Middle frontal gyrus (tissue), 1 donor: Measurements from ENCODE around the gene OR5C1.
"Not testable (repeated sequence)": the region's sequence is repeated elsewhere in the genome, so short reads cannot be mapped to it uniquely, and the experiment has no call there.

ENCODE experiments used
- DNase-seq: peaks from one replicate; pipeline ENCODE4 v3.0.0-alpha.2; 2015; ENCODE audit warnings: low spot score; ENCODE audit errors: extremely low spot score

The OR5C1 gene

DNA sequence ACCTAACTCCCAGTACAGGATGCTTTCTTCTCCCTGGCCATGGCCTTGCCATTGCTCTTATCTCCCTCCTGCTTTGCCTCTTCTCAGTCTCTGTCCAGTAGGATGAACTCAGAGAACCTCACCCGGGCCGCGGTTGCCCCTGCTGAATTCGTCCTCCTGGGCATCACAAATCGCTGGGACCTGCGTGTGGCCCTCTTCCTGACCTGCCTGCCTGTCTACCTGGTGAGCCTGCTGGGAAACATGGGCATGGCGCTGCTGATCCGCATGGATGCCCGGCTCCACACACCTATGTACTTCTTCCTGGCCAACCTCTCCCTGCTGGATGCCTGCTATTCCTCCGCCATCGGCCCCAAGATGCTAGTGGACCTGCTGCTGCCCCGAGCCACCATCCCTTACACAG is at the start of gene OR5C1:
TSS of gene OR5C1 (plus strand) at position 103 of the 400 bp plus-strand sequence. CDS start at position 103, 0 bp downstream.
- no peak for DNase-seq

DNA sequence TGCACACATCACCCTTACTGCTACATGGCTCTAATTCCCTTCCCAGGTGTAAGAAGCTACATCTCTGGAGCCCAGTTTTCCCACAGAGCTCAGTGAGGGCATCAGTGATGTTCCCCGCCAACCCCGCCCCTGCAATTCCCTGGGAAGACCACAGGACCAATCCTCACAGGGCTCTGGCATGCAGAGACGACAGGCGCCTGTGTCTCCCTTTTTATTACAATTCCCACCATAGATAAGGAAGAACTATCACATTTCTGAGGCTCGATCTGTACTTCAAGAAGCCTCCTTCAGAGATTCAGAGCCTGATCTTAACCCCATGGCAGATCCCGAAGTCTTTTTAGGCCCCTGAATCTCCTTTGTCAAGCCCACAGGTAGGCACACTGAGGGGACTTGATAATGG is 46.7 kb upstream of the OR5C1 start, which contains the start of gene OR1L6:
TSS of gene OR1L6 (plus strand) at position 301 of the 400 bp plus-strand sequence. CDS start 7,545 bp downstream, outside the sequence.
- DNase-seq: no peak

DNA sequence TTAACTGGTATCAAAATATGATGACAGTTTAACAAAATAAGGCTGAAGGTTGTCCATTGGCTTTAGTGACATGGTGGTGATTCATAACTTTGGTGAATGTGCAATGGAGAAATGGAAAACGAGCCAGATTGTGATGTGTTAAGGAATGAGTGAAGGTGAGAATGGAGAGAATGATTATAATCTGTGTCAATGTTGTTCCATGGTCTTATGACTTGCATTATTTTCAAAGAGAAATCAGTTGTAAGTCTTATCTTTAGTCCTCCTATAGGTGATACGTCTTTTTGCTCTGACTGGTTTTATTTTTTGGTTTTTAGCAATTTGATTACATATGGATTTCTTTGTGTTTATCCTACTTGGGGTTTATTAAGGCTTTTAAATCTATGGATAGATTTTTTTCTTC is 33.9 kb upstream of the OR5C1 start:
- DNase-seq: no peak

DNA sequence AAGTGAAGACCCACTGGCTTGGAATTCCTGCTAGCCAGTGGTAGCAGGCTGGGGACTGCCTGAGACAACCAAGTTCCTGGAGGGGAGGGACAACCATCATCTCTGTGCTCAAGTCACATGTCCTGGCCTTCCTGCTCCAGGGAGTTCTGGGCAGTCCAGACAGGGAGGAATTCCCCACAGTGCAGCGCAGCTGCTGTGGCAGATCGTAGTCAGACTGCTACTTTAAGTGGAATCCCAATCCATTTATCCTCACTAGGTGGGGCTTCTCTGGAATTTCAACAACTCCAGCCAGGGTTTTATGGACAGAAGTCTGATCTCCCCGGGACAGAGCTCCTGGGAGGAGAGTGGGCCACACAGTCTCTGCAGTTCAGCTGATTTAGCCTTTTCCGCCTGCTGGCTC is 20.9 kb upstream of the OR5C1 start:
- DNase-seq: no peak

DNA sequence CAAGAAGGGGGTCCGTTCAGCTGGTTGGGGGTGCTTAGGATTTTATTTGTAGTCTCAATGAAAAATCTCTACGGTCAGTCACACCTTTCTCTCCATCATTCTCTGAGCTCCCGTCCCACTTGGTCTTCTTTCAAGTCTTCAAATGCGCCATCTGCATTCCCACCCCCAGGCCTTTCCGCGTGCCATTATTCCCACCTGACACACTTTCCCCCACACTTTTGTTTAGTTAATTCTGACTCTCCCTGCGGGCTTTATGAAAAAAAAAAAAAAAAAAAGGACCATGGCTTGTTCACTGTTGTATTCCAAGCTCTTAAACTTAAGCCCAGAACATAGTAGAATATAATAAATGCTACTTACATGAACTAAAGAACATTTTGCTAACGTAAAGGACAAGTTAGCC is 11.7 kb upstream of the OR5C1 start:
- DNase-seq: no peak

DNA sequence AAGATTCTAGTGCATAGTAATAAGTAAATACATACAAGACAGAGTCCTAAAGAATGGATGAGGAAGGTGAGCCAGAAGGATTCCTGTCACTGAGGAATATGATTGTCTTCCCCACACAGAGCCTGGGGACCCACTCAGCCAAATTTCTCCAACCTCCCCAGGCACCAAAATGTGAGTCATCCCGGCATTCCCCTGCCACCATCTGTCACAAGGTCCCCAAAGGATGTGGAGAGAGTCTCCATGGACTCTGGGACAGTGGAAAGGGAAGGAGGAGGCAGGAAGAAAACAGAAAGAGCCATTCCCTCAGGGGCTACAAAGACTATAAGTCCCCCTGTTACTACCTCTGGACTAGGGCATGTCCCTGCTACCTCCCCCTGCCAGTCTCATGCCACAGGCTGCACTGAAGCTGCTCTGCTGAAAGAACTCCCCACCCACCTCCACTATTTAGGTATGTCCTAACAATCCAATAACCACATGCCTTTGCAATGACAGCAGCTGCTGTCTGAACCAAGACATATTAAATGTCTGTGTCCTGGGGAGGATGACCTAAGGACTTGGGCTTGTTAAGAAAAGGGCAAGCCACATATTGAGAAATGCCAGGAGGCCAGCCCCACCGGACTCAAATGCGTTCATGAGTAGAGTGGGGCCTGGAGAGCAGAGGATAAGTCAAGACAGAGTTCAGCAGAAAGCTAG is 10.7 kb upstream of the OR5C1 start:
- DNase-seq: no peak

DNA sequence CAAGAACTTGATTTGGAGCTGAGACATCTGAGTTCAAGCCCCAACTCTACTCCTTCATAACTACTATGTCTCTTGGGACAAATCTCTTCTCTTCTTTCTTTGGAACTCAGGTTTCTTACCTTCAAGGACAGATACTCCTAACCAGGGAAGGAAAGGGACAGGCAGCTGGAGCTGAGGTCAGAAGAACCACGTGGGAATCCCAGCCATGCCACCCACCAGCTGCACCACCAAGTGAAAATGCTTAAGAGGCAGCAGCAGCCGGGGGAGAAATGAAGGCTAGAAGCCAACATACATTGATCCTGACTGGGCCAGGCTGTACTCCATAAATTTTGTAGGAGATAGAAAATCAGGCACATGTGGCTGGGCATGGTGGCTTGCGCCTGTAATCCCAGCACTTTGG is 9.6 kb upstream of the OR5C1 start:
- DNase-seq: no peak

DNA sequence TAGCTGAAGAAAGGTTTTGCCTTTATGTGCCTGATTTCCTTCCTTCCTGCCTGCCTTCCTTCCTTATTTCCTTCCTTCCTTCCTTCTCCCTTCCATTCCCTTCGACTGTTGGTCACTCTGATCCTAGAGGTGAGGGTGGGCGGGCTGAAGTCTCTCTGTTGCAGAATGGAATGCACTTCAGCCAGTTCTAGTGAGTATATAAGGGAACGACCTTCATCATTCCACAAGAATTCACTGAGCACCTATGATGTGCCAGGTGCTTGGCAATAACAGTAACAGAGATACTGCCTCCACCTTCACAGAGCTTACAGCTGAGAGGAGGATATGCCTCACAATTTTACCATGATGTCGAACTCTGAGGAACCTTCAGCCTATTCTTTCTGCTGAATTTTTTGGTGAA is 8.7 kb upstream of the OR5C1 start:
- DNase-seq: no peak

DNA sequence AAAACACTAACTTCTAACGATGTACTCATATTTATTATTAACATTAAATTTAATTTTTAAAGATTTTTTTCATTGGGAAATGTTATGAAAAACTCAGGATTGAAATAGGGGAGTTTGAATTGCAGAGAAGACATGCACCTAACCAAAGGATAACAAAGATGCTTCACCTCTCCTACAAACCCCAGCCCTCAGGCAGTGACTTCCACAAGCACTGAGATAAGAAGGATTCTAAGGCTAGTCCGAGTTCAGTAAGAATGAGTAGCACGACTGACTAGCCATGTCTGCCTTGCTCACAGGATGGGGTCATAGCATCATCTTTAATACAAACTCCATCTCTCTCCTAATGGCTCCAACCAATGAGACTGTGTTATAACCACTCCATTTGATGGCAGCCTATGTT is 7.1 kb upstream of the OR5C1 start:
- no peak for DNase-seq

DNA sequence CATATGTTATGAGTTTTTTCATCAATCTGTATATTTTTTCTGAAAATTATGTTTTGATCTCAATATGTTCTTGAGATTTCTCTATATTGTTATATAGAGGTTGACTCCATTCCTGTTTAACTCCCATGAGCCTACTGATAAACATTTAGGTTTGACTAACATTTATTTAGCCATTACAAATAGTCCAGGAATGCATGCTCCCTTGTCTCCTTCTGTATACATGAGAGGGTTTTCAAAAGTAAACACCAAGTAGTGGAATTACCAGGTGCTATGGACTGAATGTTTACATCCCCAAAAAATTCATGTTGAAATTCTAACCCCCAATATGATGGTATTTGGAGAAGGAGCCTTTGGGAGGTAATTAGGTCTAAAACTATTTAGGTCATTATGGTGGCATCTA is 3.5 kb upstream of the OR5C1 start:
- DNase-seq: no peak

DNA sequence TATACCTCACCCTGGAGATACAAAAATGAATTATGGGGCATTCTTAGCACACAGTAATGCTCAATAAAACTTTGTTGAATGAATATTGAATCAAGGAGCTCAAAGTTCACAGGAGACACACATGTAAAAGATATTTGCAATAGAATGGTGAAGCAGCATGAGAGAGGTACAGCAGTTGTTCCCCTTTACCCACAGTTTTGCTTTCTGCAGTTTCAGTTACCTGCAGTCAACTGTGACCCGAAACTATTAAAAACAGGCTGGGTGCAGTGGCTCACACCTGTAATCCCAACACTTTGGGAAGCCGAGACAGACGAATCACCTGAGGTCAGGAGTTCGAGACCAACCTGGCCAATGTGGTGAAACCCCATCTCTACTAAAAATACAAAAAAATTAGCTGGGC is 2.4 kb upstream of the OR5C1 start:
- no peak for DNase-seq

DNA sequence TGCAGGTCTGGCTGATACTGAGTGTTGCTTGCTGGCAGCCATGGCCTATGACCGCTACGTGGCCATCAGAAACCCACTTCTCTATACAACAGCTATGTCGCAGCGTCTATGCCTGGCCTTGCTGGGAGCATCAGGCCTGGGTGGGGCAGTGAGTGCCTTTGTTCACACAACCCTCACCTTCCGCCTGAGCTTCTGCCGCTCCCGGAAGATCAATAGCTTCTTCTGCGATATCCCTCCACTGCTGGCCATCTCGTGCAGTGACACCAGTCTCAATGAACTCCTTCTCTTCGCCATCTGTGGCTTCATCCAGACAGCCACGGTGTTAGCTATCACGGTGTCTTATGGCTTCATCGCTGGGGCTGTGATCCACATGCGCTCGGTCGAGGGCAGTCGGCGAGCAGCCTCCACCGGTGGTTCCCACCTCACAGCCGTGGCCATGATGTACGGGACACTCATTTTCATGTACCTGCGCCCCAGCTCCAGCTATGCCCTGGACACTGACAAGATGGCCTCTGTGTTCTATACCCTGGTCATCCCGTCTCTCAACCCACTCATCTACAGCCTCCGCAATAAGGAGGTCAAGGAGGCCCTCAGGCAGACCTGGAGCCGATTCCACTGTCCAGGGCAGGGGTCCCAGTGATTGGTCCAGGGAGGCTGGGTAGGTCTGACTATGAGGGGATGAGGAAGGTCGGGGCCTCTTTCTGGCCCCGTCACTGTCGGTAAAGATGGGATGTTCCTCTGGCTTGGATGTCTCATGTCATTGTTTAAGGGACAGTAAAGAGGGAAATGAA is 718 bp downstream of the OR5C1 start:
- no peak for DNase-seq

DNA sequence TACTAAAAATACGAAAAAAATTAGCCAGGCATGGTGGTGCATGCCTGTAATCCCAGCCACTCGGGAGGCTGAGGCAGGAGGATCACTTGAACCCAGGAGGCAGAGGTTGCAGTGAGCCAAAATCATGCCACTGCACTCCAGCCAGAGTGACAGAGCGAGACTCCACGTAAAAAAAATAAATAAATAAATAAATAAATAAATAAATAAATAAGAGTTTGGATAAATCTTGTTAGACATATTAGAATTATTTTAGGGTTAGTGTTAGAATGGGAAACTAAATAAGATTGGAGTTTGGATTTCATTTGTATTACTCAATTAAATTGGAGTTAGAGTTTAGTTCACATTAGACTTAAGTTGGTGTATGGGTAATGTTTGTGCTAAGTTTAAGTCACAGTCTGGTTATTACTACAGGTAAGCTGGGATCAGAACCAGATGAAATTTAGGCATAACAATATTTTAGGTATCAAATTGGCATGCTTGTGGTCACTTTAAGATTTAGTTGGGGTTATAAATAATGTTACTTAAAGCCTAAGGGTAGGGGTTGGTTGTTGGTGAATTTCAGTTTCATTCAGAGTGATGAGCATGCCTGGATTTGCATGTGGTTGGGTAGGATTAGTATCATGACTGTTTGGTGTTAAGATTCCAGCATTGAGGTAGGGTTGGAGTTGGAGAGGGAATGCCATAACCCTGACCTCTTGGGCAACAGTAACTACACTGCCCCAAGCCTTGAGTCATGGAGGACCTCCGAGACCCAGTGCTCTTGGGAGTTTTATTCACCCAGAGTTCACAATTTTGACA is 3.3 kb downstream of the OR5C1 start:
- DNase-seq: no peak

DNA sequence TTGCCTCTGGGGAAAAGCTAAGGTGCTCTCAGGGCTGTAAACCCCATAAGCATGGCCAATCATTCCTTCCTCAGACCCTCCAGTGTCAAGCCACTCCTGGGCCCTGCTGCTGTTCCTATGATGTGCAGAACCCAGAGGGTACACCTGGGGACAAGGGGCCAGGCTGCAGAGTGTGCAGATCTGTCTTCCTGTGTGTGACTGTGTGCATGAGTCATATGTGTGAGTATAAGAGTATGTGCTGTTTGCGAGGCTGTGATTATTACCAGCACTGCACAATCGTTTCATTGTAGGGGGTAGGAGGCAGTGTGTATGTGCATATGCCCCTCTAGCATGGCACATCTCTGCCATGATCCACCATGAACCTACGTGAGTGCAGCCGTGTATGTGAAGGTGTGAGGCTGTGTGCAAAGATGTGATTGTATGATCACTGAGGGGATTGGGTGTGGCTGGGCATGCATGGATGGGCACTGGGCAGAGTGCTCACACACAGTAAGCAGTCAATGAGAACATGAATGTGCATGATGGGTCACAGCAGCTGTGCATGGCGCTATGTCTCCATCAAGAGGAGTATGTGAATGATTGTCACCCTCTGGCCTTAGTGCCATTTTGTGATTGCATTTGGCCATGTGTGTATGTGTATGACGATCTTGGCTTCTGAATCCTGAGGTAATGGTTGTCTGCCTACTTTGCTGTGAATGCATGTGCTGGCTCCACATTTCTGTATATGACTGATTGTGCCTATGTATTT is 8.8 kb downstream of the OR5C1 start:
- DNase-seq: no peak

DNA sequence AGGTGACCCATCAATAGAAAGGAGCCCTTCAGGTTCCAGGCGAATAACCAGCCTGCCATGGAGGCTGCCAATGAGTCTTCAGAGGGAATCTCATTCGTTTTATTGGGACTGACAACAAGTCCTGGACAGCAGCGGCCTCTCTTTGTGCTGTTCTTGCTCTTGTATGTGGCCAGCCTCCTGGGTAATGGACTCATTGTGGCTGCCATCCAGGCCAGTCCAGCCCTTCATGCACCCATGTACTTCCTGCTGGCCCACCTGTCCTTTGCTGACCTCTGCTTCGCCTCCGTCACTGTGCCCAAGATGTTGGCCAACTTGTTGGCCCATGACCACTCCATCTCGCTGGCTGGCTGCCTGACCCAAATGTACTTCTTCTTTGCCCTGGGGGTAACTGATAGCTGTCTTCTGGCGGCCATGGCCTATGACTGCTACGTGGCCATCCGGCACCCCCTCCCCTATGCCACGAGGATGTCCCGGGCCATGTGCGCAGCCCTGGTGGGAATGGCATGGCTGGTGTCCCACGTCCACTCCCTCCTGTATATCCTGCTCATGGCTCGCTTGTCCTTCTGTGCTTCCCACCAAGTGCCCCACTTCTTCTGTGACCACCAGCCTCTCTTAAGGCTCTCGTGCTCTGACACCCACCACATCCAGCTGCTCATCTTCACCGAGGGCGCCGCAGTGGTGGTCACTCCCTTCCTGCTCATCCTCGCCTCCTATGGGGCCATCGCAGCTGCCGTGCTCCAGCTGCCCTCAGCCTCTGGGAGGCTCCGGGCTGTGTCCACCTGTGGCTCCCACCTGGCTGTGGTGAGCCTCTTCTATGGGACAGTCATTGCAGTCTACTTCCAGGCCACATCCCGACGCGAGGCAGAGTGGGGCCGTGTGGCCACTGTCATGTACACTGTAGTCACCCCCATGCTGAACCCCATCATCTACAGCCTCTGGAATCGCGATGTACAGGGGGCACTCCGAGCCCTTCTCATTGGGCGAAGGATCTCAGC is 11.6 kb downstream of the OR5C1 start, which contains the start of gene OR1K1:
TSS of gene OR1K1 (plus strand) at position 58 of the 995 bp plus-strand sequence. CDS start at position 58, 0 bp downstream.
- no peak for DNase-seq

DNA sequence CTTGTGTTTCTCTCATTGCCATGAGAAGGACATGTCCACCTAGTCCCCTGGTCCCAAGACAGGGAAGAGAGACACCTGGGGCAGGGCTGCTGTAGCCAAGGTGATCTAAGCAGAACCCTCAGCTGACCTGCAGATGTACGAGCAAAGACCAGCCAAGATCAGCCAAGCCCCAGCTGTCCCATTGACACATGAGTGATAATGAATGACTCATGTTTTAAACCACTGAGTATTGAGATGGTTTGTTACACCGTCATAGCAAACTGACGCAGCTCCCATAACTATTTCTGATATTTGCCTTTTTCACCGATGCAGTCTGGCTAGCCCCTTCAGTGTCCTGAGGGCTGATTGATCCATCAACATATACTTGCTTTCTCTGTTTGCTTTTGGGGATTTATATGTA is 17.9 kb downstream of the OR5C1 start:
- no peak for DNase-seq

DNA sequence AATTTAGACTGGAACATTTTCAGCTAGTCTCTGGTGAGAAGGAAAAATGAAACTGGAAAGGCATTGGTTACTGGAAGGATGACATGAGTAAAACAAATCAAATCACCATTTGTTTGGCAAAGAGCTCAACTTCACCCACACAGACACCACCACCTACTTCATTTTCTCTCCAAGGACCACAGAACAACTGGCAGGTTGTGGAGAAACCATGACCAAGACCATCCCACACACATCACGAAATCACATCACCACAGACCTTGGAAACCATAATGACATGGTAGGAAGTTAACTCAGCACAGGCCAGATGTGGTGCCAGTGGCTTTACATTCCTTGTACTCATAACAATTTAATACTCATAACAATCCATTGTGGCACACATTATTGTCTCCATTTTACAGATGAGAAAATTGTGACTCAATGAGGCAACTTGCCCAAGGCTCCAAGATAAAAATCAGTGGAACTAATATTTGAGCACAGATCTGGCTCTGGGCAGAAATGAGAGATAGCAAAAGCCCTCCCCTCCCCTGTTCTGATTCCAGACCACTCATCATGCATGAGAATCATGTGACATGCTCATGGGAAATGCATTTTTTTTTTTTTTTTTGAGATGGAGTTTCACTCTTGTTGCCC is 18.7 kb downstream of the OR5C1 start:
- DNase-seq: peak; percentile 52

DNA sequence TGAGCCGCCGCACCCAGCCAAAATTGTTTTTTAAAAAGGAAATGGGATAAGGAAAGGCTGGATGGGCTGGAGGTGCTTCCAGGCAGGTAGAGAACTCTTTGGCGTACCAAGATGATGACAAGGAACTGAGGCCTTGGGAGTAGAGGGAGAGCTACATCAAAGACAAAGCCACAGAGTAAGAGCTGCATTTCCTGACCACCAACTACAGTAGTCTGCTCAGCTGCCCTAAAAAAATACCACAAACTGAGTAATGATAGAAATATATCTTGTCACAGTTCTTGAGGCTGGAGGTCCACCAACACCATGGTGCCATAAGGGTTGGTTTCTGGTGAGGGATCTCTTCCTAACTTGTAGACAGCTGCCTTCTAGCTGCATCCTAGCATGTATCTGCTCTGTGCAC is 19.4 kb downstream of the OR5C1 start:
- DNase-seq: no peak

DNA sequence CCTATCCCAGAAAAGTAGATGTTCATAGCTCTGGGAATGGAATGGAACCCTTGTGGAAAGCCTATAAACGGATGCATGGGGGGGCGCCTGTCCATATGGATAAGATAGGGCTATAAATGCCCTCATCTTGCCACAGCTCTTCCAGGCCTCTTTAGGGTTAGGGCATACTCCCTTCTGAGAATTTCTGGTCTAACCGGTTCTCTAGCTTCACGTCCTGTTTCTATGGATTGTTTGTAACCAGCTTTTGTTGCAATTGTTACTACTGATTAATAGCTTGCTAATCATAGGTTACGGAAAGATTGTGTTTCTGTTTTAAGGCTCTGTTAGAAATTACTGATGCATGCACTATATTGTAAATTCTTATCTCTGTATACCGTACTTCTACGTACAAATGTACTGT is 20.5 kb downstream of the OR5C1 start:
- DNase-seq: not testable (repeated sequence)
